HepG2 (cell line): Measurements from ENCODE around the gene SLC22A31. TPM values are rescaled to one million over a fixed set of nuclear protein-coding genes. Genes with fewer than 3 reads are reported as not detected.
A peak's percentile ranks its signal among the peaks of the same experiment; 100 is the strongest.

ENCODE experiments used
- ATAC-seq: fragments of 200-7000 bp; cut with Tn5 transposase; 3 replicates; pipeline ENCODE4 v1.9.1; 2020; ENCODE audit warnings: mild to moderate bottlenecking, moderate library complexity
- BruUV-seq: library from RNA; stranded (reverse); fragments of 400-500 nt; replicated peaks from 2 replicates; lab custom pipeline; 2021; lab: Mats Ljungman, UMichigan
- CTCF ChIA-PET: fragments of 300-600 bp; formaldehyde crosslinking; extraction: SDS; loops from one replicate; lab custom pipeline; 2021; ENCODE audit warnings: low total read pairs, inconsistent platforms, low intra/inter-chr PET ratio; lab: Yijun Ruan, JAX
- POLR2A ChIA-PET: fragments of 350-600 bp; sonication (Branson Sonifier 250); formaldehyde crosslinking; loops from one replicate; lab custom pipeline; 2020; ENCODE audit warnings: antibody characterized with exemption, inconsistent platforms; lab: Yijun Ruan, JAX
- DNase-seq: peaks from one replicate; pipeline ENCODE4 v3.0.0-alpha.2; 2015; ENCODE audit warnings: low spot score
- FAIRE-seq: peaks from 3 replicates; lab custom pipeline; 2011; peaks lifted over from hg19 to GRCh38; lab: Jason Lieb, UNC
- H2AFZ ChIP-seq: one replicate; pipeline ENCODE4 v1.6.1; 2011; ENCODE audit warnings: low read length, inconsistent platforms
- H3K27ac ChIP-seq: fragments of 300-600 bp; 3 replicates; pipeline ENCODE4 v1.8.0; 2011; ENCODE audit warnings: mixed run types, mild to moderate bottlenecking, mixed read lengths, low read length, inconsistent platforms; ENCODE audit not compliant: insufficient read depth; ENCODE audit errors: extremely low read length
- H3K27me3 ChIP-seq, 2 experiments: fragments of 200-600 bp in 1 of 2; 2 replicates in 1 of 2; 3 replicates in 1 of 2; pipeline versions ENCODE4 v1.6.0 to v1.8.0; 2011; ENCODE audit warnings: low read length in 2 of 2, mild to moderate bottlenecking in 2 of 2, moderate library complexity in 2 of 2, inconsistent platforms in 1 of 2; ENCODE audit not compliant: insufficient read depth in 2 of 2, control insufficient read depth in 1 of 2
- H3K36me3 ChIP-seq, 2 experiments: fragments of 200-600 bp in 1 of 2; replicated peaks in 1 of 2; 2 replicates in 1 of 2; 3 replicates in 1 of 2; pipeline versions ENCODE4 v1.5.1 to v1.8.0; 2011; ENCODE audit warnings: low read length in 2 of 2, inconsistent platforms in 1 of 2; ENCODE audit not compliant: insufficient read depth in 2 of 2, control insufficient read depth in 1 of 2
- H3K4me1 ChIP-seq: 2 replicates; pipeline ENCODE4 v1.5.1; 2012; ENCODE audit warnings: low read length, inconsistent platforms; ENCODE audit not compliant: insufficient read depth
- H3K4me2 ChIP-seq: 2 replicates; pipeline ENCODE4 v1.6.0; 2011; ENCODE audit warnings: low read depth, low read length, inconsistent platforms
- H3K4me3 ChIP-seq, 3 experiments: fragments of 200-600 bp in 1 of 3; sonication (generic), shearing (Covaris generic) in 1 of 3; replicated peaks in 1 of 3; 2 replicates each; pipeline ENCODE4 v1.5.1; 2011 to 2016; ENCODE audit warnings: low read length in 3 of 3, inconsistent platforms in 2 of 3, low read depth in 2 of 3, mild to moderate bottlenecking in 2 of 3, control low read depth in 1 of 3, mixed read lengths in 1 of 3; ENCODE audit not compliant: insufficient read depth in 1 of 3
- H3K79me2 ChIP-seq: one replicate; pipeline ENCODE4 v1.6.1; 2011; ENCODE audit warnings: low read length, inconsistent platforms; ENCODE audit not compliant: insufficient read depth
- H3K9ac ChIP-seq: 2 replicates; pipeline ENCODE4 v1.6.0; 2011; ENCODE audit warnings: mild to moderate bottlenecking, low read depth, low read length, inconsistent platforms; ENCODE audit not compliant: insufficient read depth
- H3K9me3 ChIP-seq: 2 replicates; pipeline ENCODE4 v1.5.1; 2012; ENCODE audit warnings: mild to moderate bottlenecking, low read length
- H4K20me1 ChIP-seq: 2 replicates; pipeline ENCODE4 v1.6.0; 2011; ENCODE audit warnings: inconsistent platforms, mild to moderate bottlenecking, low read length, moderate library complexity; ENCODE audit not compliant: insufficient read depth
- CAMTA2 ChIP-seq: sonication (generic); formaldehyde crosslinking; IDR thresholded peaks from 2 replicates; pipeline ENCODE4 v1.4.0; 2020; ENCODE audit warnings: mild to moderate bottlenecking, missing genetic modification reagents, borderline replicate concordance
- CBX1 ChIP-seq: IDR thresholded peaks from one replicate; pipeline ENCODE4 v1.6.1; 2016; ENCODE audit warnings: antibody characterized with exemption, low read depth
- CEBPB ChIP-seq: IDR thresholded peaks from 2 replicates; pipeline ENCODE4 v1.6.1; 2011; ENCODE audit warnings: low read depth, low read length, improper control_type of control experiment, borderline replicate concordance
- ELF4 ChIP-seq: sonication (generic); formaldehyde crosslinking; IDR thresholded peaks from 2 replicates; pipeline ENCODE4 v1.5.0; 2020; ENCODE audit warnings: missing genetic modification reagents, mild to moderate bottlenecking, moderate library complexity, borderline replicate concordance
- ERF ChIP-seq: IDR thresholded peaks from 2 replicates; pipeline ENCODE4 v1.6.1; 2018; ENCODE audit warnings: missing biosample characterization, missing genetic modification reagents
- JUND ChIP-seq: sonication (generic); formaldehyde crosslinking; IDR thresholded peaks from 2 replicates; pipeline ENCODE4 v1.8.0; 2022; ENCODE audit warnings: mild to moderate bottlenecking, missing genetic modification reagents
- KDM5B ChIP-seq: sonication (generic); formaldehyde crosslinking; IDR thresholded peaks from 2 replicates; pipeline ENCODE4 v1.4.0; 2020; ENCODE audit warnings: missing genetic modification reagents, mild to moderate bottlenecking, borderline replicate concordance
- LCORL ChIP-seq, 2 experiments: fragments of 450-650 bp in 1 of 2; sonication (generic) in 1 of 2; formaldehyde crosslinking in 1 of 2; IDR thresholded peaks; 2 replicates each; pipeline versions ENCODE4 v1.5.0 to v1.6.1; 2017 to 2020; ENCODE audit warnings: antibody characterized with exemption in 1 of 2, missing genetic modification reagents in 1 of 2
- MTA3 ChIP-seq: sonication (generic); formaldehyde crosslinking; IDR thresholded peaks from 2 replicates; pipeline ENCODE4 v1.4.0; 2020; ENCODE audit warnings: missing genetic modification reagents
- PTBP1 ChIP-seq: fragments of 200-400 bp; formaldehyde crosslinking; IDR thresholded peaks from 2 replicates; pipeline ENCODE4 v1.6.1; 2018; ENCODE audit warnings: low read length, low read depth; ENCODE audit not compliant: poor library complexity, severe bottlenecking
- TOE1 ChIP-seq: sonication (generic); formaldehyde crosslinking; IDR thresholded peaks from 2 replicates; pipeline ENCODE4 v1.4.0; 2020; ENCODE audit warnings: mild to moderate bottlenecking, missing genetic modification reagents
- ZBTB1 ChIP-seq: sonication (generic); formaldehyde crosslinking; IDR thresholded peaks from 2 replicates; pipeline ENCODE4 v1.4.0; 2020; ENCODE audit warnings: missing genetic modification reagents, borderline replicate concordance
- ZNF577 ChIP-seq: sonication (generic); formaldehyde crosslinking; IDR thresholded peaks from 2 replicates; pipeline ENCODE4 v1.4.0; 2020; ENCODE audit warnings: mild to moderate bottlenecking, low read depth, missing genetic modification reagents, borderline replicate concordance
- ZNF589 ChIP-seq: sonication (generic); formaldehyde crosslinking; conservative IDR thresholded peaks from 2 replicates; pipeline ENCODE4 v1.8.0; 2022; ENCODE audit warnings: mild to moderate bottlenecking, moderate library complexity, missing genetic modification reagents
- ZNF644 ChIP-seq: IDR thresholded peaks from 2 replicates; pipeline ENCODE4 v1.6.1; 2016; ENCODE audit warnings: low read depth
- ZSCAN12 ChIP-seq: sonication (generic); formaldehyde crosslinking; IDR thresholded peaks from 2 replicates; pipeline ENCODE4 v1.9.0; 2021; ENCODE audit warnings: mild to moderate bottlenecking, missing genetic modification reagents
- WGBS: methylation state at CpG from one replicate; pipeline ENCODE4 v1.1.6; 2017; ENCODE audit warnings: low lambda C conversion rate; 5-methylcytosine and 5-hydroxymethylcytosine counted together
- in situ Hi-C: cut with HindIII; loops from 2 replicates; pipeline ENCODE4 v1.10.0; 2017; ENCODE audit warnings: low pct_unique_long_range_greater_than_20kb; ENCODE audit not compliant: extremely low pct_ligation_motif_present
- intact Hi-C: fragments of 100-400 bp; cut with micrococcal nuclease; formaldehyde crosslinking; loops from one replicate; pipeline ENCODE4 v1.10.0; 2022; ENCODE audit not compliant: unreplicated experiment
- polyA plus RNA-seq, 8 experiments: library from polyadenylated mRNA; depleted of rRNA in 3 of 8; stranded (reverse) in 7 of 8; unstranded in 1 of 8; fragments of >200 nt; fragmentation: Illumina TruSeq in 4 of 8; extraction: Trizol in 4 of 8; gene quantifications; 2 replicates each; pipeline versions ENCODE4 v1.2.1 to v1.2.3, GENCODE V29; 2011 to 2016; ENCODE audit warnings: low read depth in 4 of 8, missing spikeins in 1 of 8, mixed read lengths in 1 of 8; ENCODE audit not compliant: insufficient read depth in 1 of 8
- total RNA-seq, 5 experiments: library from RNA; depleted of rRNA; stranded (reverse); fragments of >200 nt; fragmentation: Illumina TruSeq; extraction: Trizol; gene quantifications; 2 replicates each; pipeline ENCODE4 v1.2.3, GENCODE V29; 2016; ENCODE audit warnings: low read depth in 1 of 5
- TF ChIP-seq, protein P1 (sequence below): sonication (generic); formaldehyde crosslinking; IDR thresholded peaks from 2 replicates; pipeline ENCODE4 v1.4.0; 2020; ENCODE audit warnings: missing genetic modification reagents
- TF ChIP-seq, protein P2 (sequence below): sonication (generic); formaldehyde crosslinking; IDR thresholded peaks from 2 replicates; pipeline ENCODE4 v1.5.0; 2020; ENCODE audit warnings: missing genetic modification reagents
- TF ChIP-seq, protein P3 (sequence below): fragments of 450-650 bp; IDR thresholded peaks from 2 replicates; pipeline ENCODE4 v1.6.1; 2017; ENCODE audit warnings: mild to moderate bottlenecking
- TF ChIP-seq, protein P4 (sequence below): IDR thresholded peaks from 2 replicates; pipeline ENCODE4 v1.6.1; 2018; ENCODE audit warnings: missing genetic modification reagents, mild to moderate bottlenecking, missing compliant biosample characterization

SLC22A31 gene
- total and polyA plus RNA-seq, 2 of the 13 experiments (the other 11 are each of a cell fraction or from before 2014, with no cell fraction given), result 67.3 to 83.3 TPM

DNA sequence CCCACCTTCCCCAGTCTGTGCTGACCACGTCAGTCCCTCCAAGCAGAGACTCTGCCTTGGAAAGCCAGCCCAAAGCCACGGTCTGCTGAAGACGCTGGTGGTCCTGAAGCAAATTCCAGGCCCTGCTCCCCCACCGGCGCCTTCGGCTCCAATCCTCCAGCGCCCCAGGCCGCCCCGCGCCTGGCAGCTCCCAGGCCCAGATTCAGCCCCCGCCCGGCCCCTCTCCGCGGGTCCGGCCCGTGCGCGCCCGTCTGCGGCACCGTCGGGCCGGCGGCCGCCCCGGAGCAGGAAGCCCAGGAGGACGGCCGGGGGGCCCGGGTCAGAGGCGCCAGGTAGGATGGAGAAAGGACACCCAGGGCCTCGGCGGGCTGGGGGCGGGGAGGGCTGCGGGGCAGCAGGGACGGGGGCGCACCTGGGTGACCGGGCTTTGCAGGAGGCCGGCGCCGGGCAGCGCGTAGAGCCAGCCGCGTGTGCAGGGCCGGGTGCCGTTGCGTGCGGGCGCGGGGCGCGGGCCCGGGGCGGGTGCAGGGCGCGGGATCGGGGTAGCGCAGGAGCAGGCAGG, 594 bp upstream of the SLC22A31 start:
- Histone ChIP-seq H3K4me2 (peak overlapping the region; percentile 98), H4K20me1 (no peaks in the 10 kb centered on the region), H2AFZ (no peak overlapping the region), H3K9me3 (no peaks in the 10 kb centered on the region), H3K36me3 (no peaks in the 10 kb centered on the region; a peak in 1 of 5 replicates), H3K4me1 (peaks cover 37% of the 10 kb centered on the region), H3K9ac (peak overlapping the region; percentile 92), H3K27ac (peak overlapping the region; percentile 82), H3K27me3 (no peaks in the 10 kb centered on the region; a peak in 1 of 5 replicates), H3K79me2 (peaks cover 19% of the 10 kb centered on the region), H3K4me3 (peak overlapping the region; percentile 62 to 99 (median 92))
- ATAC-seq (no peak), FAIRE-seq (no peak), DNase-seq (no peak)
- in situ Hi-C loops (no loop called here), intact Hi-C loops (loop anchor here (1.0 to 2.0 kb wide), 2 partner anchors 16 kb away; partner anchors contain the start of gene ZNF778)
- ChIA-PET CTCF (no interaction called here), POLR2A (interaction anchor here (0.6 to 4.2 kb wide), 9 partner anchors 9 to 362 kb away, joined by 3 to 44 read pairs (median 8); partner anchors contain the start of gene ZNF778)
- WGBS, result 2% methylated on average over 46 of the region's 58 CpGs
- no TSS peak for BruUV-seq
- TF ChIP-seq LCORL (IDR thresholded peaks at IDR 0.05) (no peak), LCORL (CRISPR knock-in tag; IDR thresholded peaks at IDR 0.05) (no peak), CAMTA2 (CRISPR knock-in tag) (no peak), ERF (CRISPR knock-in tag) (no peak), ZBTB1 (CRISPR knock-in tag) (no peak), ZNF577 (no peak), ZSCAN12 (CRISPR knock-in tag) (no peak), KDM5B (CRISPR knock-in tag) (no peak), CEBPB (no peak), ELF4 (CRISPR knock-in tag) (no peak), JUND (CRISPR knock-in tag) (no peak), ZNF589 (CRISPR knock-in tag) (no peak), CBX1 (peak; percentile 8), ZNF644 (CRISPR knock-in tag) (no peak), TOE1 (CRISPR knock-in tag) (no peak), MTA3 (CRISPR knock-in tag) (no peak), PTBP1 (no peak)
- TF ChIP-seq, protein P1, sequence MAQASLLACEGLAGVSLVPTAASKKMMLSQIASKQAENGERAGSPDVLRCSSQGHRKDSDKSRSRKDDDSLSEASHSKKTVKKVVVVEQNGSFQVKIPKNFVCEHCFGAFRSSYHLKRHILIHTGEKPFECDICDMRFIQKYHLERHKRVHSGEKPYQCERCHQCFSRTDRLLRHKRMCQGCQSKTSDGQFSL (CRISPR knock-in tag), result 0 out of 2 replicates have a peak, but pooled peaks have one; percentile 2
- TF ChIP-seq, protein P2, sequence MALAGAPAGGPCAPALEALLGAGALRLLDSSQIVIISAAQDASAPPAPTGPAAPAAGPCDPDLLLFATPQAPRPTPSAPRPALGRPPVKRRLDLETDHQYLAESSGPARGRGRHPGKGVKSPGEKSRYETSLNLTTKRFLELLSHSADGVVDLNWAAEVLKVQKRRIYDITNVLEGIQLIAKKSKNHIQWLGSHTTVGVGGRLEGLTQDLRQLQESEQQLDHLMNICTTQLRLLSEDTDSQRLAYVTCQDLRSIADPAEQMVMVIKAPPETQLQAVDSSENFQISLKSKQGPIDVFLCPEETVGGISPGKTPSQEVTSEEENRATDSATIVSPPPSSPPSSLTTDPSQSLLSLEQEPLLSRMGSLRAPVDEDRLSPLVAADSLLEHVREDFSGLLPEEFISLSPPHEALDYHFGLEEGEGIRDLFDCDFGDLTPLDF, result no peak
- TF ChIP-seq, protein P3, sequence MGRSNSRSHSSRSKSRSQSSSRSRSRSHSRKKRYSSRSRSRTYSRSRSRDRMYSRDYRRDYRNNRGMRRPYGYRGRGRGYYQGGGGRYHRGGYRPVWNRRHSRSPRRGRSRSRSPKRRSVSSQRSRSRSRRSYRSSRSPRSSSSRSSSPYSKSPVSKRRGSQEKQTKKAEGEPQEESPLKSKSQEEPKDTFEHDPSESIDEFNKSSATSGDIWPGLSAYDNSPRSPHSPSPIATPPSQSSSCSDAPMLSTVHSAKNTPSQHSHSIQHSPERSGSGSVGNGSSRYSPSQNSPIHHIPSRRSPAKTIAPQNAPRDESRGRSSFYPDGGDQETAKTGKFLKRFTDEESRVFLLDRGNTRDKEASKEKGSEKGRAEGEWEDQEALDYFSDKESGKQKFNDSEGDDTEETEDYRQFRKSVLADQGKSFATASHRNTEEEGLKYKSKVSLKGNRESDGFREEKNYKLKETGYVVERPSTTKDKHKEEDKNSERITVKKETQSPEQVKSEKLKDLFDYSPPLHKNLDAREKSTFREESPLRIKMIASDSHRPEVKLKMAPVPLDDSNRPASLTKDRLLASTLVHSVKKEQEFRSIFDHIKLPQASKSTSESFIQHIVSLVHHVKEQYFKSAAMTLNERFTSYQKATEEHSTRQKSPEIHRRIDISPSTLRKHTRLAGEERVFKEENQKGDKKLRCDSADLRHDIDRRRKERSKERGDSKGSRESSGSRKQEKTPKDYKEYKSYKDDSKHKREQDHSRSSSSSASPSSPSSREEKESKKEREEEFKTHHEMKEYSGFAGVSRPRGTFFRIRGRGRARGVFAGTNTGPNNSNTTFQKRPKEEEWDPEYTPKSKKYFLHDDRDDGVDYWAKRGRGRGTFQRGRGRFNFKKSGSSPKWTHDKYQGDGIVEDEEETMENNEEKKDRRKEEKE, result no peak
- TF ChIP-seq, protein P4, sequence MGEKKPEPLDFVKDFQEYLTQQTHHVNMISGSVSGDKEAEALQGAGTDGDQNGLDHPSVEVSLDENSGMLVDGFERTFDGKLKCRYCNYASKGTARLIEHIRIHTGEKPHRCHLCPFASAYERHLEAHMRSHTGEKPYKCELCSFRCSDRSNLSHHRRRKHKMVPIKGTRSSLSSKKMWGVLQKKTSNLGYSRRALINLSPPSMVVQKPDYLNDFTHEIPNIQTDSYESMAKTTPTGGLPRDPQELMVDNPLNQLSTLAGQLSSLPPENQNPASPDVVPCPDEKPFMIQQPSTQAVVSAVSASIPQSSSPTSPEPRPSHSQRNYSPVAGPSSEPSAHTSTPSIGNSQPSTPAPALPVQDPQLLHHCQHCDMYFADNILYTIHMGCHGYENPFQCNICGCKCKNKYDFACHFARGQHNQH (CRISPR knock-in tag), result no peak; the same call in 1 of the 2 replicates
